Sigmoid colon (tissue), 3 donors: ENCODE data around the gene MPPED1.

Experiments used
- CTCF ChIP-seq, 4 experiments: fragments of 450-650 bp in 3 of 4; fragments of 200-600 bp in 1 of 4; IDR thresholded peaks; one replicate each; pipeline ENCODE4 v1.5.1; 2016 to 2019; ENCODE audit warnings: antibody characterized with exemption in 4 of 4, mild to moderate bottlenecking in 3 of 4, moderate library complexity in 2 of 4
- POLR2A ChIP-seq, 2 donors: fragments of 450-650 bp; IDR thresholded peaks; one replicate each; pipeline ENCODE4 v1.6.1; 2016; ENCODE audit warnings: antibody characterized with exemption in 2 of 2, mild to moderate bottlenecking in 2 of 2, moderate library complexity in 2 of 2

GRCh38 chr22:43417555-43417954, 5.7 kb downstream of the MPPED1 start:
- no peak for TF ChIP-seq CTCF (IDR thresholded peaks at IDR 0.05)
- TF ChIP-seq POLR2A (IDR thresholded peaks at IDR 0.05), result no peak
